ENCODE measurements around the gene ZP1. TPM values are rescaled to one million over a fixed set of nuclear protein-coding genes. Genes with fewer than 3 reads are reported as not detected.
"Not testable (repeated sequence)": the region's sequence is repeated elsewhere in the genome, so short reads cannot be mapped to it uniquely, and the experiment has no call there.

Gene ZP1
- total RNA-seq (2014; rRNA removed; shearing (Covaris generic)): 0.05 and 1.1 TPM in 2 replicates

- no peak for DNase-seq (ENCODE audit: low spot score)
Measured at GRCh38 chr11:60866911-60867870, at the start of gene ZP1. ZP1 (plus strand) TSS chr11:60867542; CDS start chr11:60867562, 20 bp downstream.

- DNase-seq (ENCODE audit: low spot score): no peak
Measured at GRCh38 chr11:60818057-60818456, 49.3 kb upstream of the ZP1 start.

- no peak for DNase-seq (ENCODE audit: low spot score)
Measured at GRCh38 chr11:60821827-60822599, 45.3 kb upstream of the ZP1 start.

- not testable (repeated sequence) for DNase-seq (ENCODE audit: low spot score)
Measured at GRCh38 chr11:60823745-60824306, 43.5 kb upstream of the ZP1 start.

GRCh38 chr11:60825118-60825517 is 42.2 kb upstream of the ZP1 start:
- DNase-seq (ENCODE audit: low spot score): no peak

GRCh38 chr11:60825790-60826189 is 41.6 kb upstream of the ZP1 start:
- no peak for DNase-seq (ENCODE audit: low spot score)

- DNase-seq (ENCODE audit: low spot score): no peak
Measured at GRCh38 chr11:60830478-60831142, 36.7 kb upstream of the ZP1 start.

- peak; percentile 76 for DNase-seq (ENCODE audit: low spot score)
Measured at GRCh38 chr11:60831143-60831500, 36.2 kb upstream of the ZP1 start.

- DNase-seq (ENCODE audit: low spot score): peak; percentile 62
Measured at GRCh38 chr11:60831501-60832079, 35.8 kb upstream of the ZP1 start.

GRCh38 chr11:60834742-60835533 is 32.4 kb upstream of the ZP1 start:
- no peak for DNase-seq (ENCODE audit: low spot score)

- peak; percentile 24 for DNase-seq (ENCODE audit: low spot score)
Measured at GRCh38 chr11:60835534-60835846, 31.9 kb upstream of the ZP1 start.

GRCh38 chr11:60836866-60837515 is 30.4 kb upstream of the ZP1 start:
- no peak for DNase-seq (ENCODE audit: low spot score)

GRCh38 chr11:60838132-60838531 is 29.2 kb upstream of the ZP1 start:
- no peak for DNase-seq (ENCODE audit: low spot score)

- DNase-seq (ENCODE audit: low spot score): peak; percentile 85
Measured at GRCh38 chr11:60840470-60841430, 26.6 kb upstream of the ZP1 start.

- DNase-seq (ENCODE audit: low spot score): peak; percentile 92
Measured at GRCh38 chr11:60841797-60842667, 25.3 kb upstream of the ZP1 start, which contains the start of gene CCDC86. CCDC86 (plus strand) TSS chr11:60842113; CDS start chr11:60842125, 12 bp downstream.

GRCh38 chr11:60842668-60843600 is 24.4 kb upstream of the ZP1 start:
- no peak for DNase-seq (ENCODE audit: low spot score)
